DND-41 (cell line): ENCODE data around the gene REEP5.

ENCODE experiments used
- ATAC-seq: fragments of 200-7000 bp; cut with Tn5 transposase; 3 replicates; pipeline ENCODE4 v1.9.1; 2021; ENCODE audit warnings: low read depth; ENCODE audit not compliant: insufficient read depth
- DNase-seq: peaks from one replicate; pipeline ENCODE4 v3.0.0-alpha.2; 2020
- H2AFZ ChIP-seq: 2 replicates; pipeline ENCODE4 v1.6.0; 2012; ENCODE audit warnings: low read depth, low read length
- H3K27ac ChIP-seq: 2 replicates; pipeline ENCODE4 v1.5.1; 2012; ENCODE audit warnings: low read length, inconsistent platforms
- H3K27me3 ChIP-seq: fragments of 200-600 bp; sonication (generic); 2 replicates; pipeline ENCODE4 v1.6.0; 2012; ENCODE audit warnings: low read length, mild to moderate bottlenecking, inconsistent platforms; ENCODE audit not compliant: insufficient read depth, poor library complexity
- H3K36me3 ChIP-seq: 2 replicates; pipeline ENCODE4 v1.5.1; 2012; ENCODE audit warnings: low read length, inconsistent platforms; ENCODE audit not compliant: insufficient read depth
- H3K4me1 ChIP-seq: 2 replicates; pipeline ENCODE4 v1.5.1; 2012; ENCODE audit warnings: mild to moderate bottlenecking, low read length; ENCODE audit not compliant: insufficient read depth
- H3K4me2 ChIP-seq: 2 replicates; pipeline ENCODE4 v1.6.0; 2012; ENCODE audit warnings: mild to moderate bottlenecking, moderate library complexity, low read length, inconsistent platforms; ENCODE audit not compliant: insufficient read depth
- H3K4me3 ChIP-seq, 2 experiments: fragments of 200-600 bp in 1 of 2; shearing (Covaris generic) in 1 of 2; 2 replicates each; pipeline ENCODE4 v1.5.1; 2012 to 2016; ENCODE audit warnings: inconsistent platforms in 2 of 2, low read length in 2 of 2, mild to moderate bottlenecking in 2 of 2, low read depth in 1 of 2, moderate library complexity in 1 of 2
- H3K79me2 ChIP-seq: 2 replicates; pipeline ENCODE4 v1.6.0; 2012; ENCODE audit warnings: low read length, inconsistent platforms; ENCODE audit not compliant: insufficient read depth
- H3K9ac ChIP-seq: 2 replicates; pipeline ENCODE4 v1.6.0; 2012; ENCODE audit warnings: low read depth, mild to moderate bottlenecking, inconsistent platforms, low read length, moderate library complexity
- H3K9me3 ChIP-seq: 2 replicates; pipeline ENCODE4 v1.5.1; 2012; ENCODE audit warnings: low read length, moderate library complexity, mild to moderate bottlenecking, inconsistent platforms; ENCODE audit not compliant: insufficient read depth, severe bottlenecking
- H4K20me1 ChIP-seq: 2 replicates; pipeline ENCODE4 v1.6.0; 2012; ENCODE audit warnings: low read length; ENCODE audit not compliant: insufficient read depth
- CTCF ChIP-seq: IDR thresholded peaks from 2 replicates; pipeline ENCODE4 v1.5.1; 2012; ENCODE audit warnings: borderline replicate concordance, low read length, moderate library complexity, mild to moderate bottlenecking; ENCODE audit not compliant: poor library complexity, severe bottlenecking; ENCODE audit errors: extremely low read depth
- EZH2 ChIP-seq: IDR thresholded peaks from 3 replicates; pipeline ENCODE4 v1.6.1; 2012; ENCODE audit warnings: borderline replicate concordance, low read depth, mild to moderate bottlenecking, moderate library complexity, low read length, inconsistent platforms; ENCODE audit not compliant: severe bottlenecking

The REEP5 gene

GRCh38 chr5:112933105-112933504 is 11.1 kb upstream of the REEP5 start:
- TF ChIP-seq EZH2 (no peak), CTCF (no peak)
- H3K4me1 ChIP-seq, result peaks cover 29% of the 10 kb centered on the region
- H3K27me3 ChIP-seq, result no peaks in the 10 kb centered on the region
- H3K36me3 ChIP-seq, result no peaks in the 10 kb centered on the region
- H4K20me1 ChIP-seq, result no peaks in the 10 kb centered on the region
- no peak overlapping the region for H3K4me3 ChIP-seq
- H3K27ac ChIP-seq, result no peak overlapping the region
- H3K79me2 ChIP-seq, result no peaks in the 10 kb centered on the region
- no peak overlapping the region for H3K4me2 ChIP-seq
- no peak for ATAC-seq
- H3K9me3 ChIP-seq, result no peaks in the 10 kb centered on the region
- no peak overlapping the region for H2AFZ ChIP-seq
- no peak for DNase-seq
- H3K9ac ChIP-seq, result no peak overlapping the region

- Histone ChIP-seq H3K4me2 (no peak overlapping the region), H3K27ac (no peak overlapping the region)
- TF ChIP-seq EZH2, result no peak
- TF ChIP-seq CTCF, result no peak
Measured at GRCh38 chr5:112931473-112931872, 9.4 kb upstream of the REEP5 start.

GRCh38 chr5:112930082-112930344 is 8.0 kb upstream of the REEP5 start:
- Histone ChIP-seq H3K4me1 (peaks cover 38% of the 10 kb centered on the region), H2AFZ (no peak overlapping the region)
- ATAC-seq, result peak; percentile 93

More at GRCh38 chr5:112931473-112931872, 9.4 kb upstream of the REEP5 start:
- Histone ChIP-seq H3K4me1 (peaks cover 38% of the 10 kb centered on the region), H3K27me3 (no peaks in the 10 kb centered on the region), H3K79me2 (no peaks in the 10 kb centered on the region), H3K4me3 (no peak overlapping the region), H4K20me1 (no peaks in the 10 kb centered on the region), H2AFZ (no peak overlapping the region), H3K9me3 (no peaks in the 10 kb centered on the region), H3K9ac (no peak overlapping the region), H3K36me3 (no peaks in the 10 kb centered on the region)
- DNase-seq (no peak), ATAC-seq (no peak)

More at GRCh38 chr5:112930082-112930344, 8.0 kb upstream of the REEP5 start:
- H3K4me2 ChIP-seq, result peak overlapping the region; percentile 55; the same call in 1 of the 2 replicates
- H3K9me3 ChIP-seq, result no peaks in the 10 kb centered on the region
- peak; percentile 72 for DNase-seq
- peak overlapping the region; percentile 54; the same call in 1 of the 2 replicates for H3K27ac ChIP-seq
- H3K9ac ChIP-seq, result no peak overlapping the region
- no peaks in the 10 kb centered on the region for H3K79me2 ChIP-seq
- H3K36me3 ChIP-seq, result no peaks in the 10 kb centered on the region
- H4K20me1 ChIP-seq, result no peaks in the 10 kb centered on the region
- H3K27me3 ChIP-seq, result no peaks in the 10 kb centered on the region
- H3K4me3 ChIP-seq, result no peak overlapping the region
- TF ChIP-seq CTCF, result no peak
- no peak for TF ChIP-seq EZH2
